Raji (cell line): ENCODE results near the gene NCKAP1.

Experiments
- POLR2A ChIP-seq: IDR thresholded peaks from 2 replicates; pipeline ENCODE4 v1.6.1; 2011; ENCODE audit warnings: low read depth, low read length, control low read depth; ENCODE audit not compliant: insufficient read depth

NCKAP1 gene

GRCh38 chr2:182980115-182980514 lies 58.1 kb downstream of the NCKAP1 start:
- no peak for TF ChIP-seq POLR2A

- no peak for TF ChIP-seq POLR2A
Measured at GRCh38 chr2:182977463-182977862, 60.8 kb downstream of the NCKAP1 start.

GRCh38 chr2:182973441-182974352 lies 64.6 kb downstream of the NCKAP1 start:
- no peak for TF ChIP-seq POLR2A

GRCh38 chr2:182972548-182972942 lies 65.7 kb downstream of the NCKAP1 start:
- TF ChIP-seq POLR2A: no peak

GRCh38 chr2:182971820-182972547 lies 66.3 kb downstream of the NCKAP1 start:
- TF ChIP-seq POLR2A: no peak

- no peak for TF ChIP-seq POLR2A
Measured at GRCh38 chr2:182970486-182970885, 67.8 kb downstream of the NCKAP1 start.

GRCh38 chr2:182968493-182968892 lies 69.8 kb downstream of the NCKAP1 start:
- no peak for TF ChIP-seq POLR2A

GRCh38 chr2:182962641-182963040 lies 75.6 kb downstream of the NCKAP1 start:
- TF ChIP-seq POLR2A: no peak

- TF ChIP-seq POLR2A: no peak
Measured at GRCh38 chr2:182954789-182955188, 83.5 kb downstream of the NCKAP1 start.

GRCh38 chr2:182952741-182953450 lies 85.4 kb downstream of the NCKAP1 start:
- no peak for TF ChIP-seq POLR2A

GRCh38 chr2:182951948-182952663 lies 86.2 kb downstream of the NCKAP1 start:
- no peak for TF ChIP-seq POLR2A

GRCh38 chr2:182950546-182950945 lies 87.7 kb downstream of the NCKAP1 start:
- no peak for TF ChIP-seq POLR2A

- TF ChIP-seq POLR2A: no peak
Measured at GRCh38 chr2:182949572-182950189, 88.6 kb downstream of the NCKAP1 start.

- no peak for TF ChIP-seq POLR2A
Measured at GRCh38 chr2:182949052-182949451, 89.2 kb downstream of the NCKAP1 start.
